GM21367 (cell line): Measurements from ENCODE around the gene CCDC167.
"Not testable (repeated sequence)": the region's sequence is repeated elsewhere in the genome, so short reads cannot be mapped to it uniquely, and the experiment has no call there.

Experiments used
- ATAC-seq: cut with Tn5 transposase; IDR thresholded peaks from one replicate; pipeline ENCODE4 v1.9.1; 2021; ENCODE audit not compliant: unreplicated experiment

CCDC167 gene

GRCh38 chr6:37477656-37478435 lies 21.8 kb downstream of the CCDC167 start:
- ATAC-seq: no peak

GRCh38 chr6:37477191-37477590 lies 22.5 kb downstream of the CCDC167 start:
- ATAC-seq: no peak

GRCh38 chr6:37474316-37474715 lies 25.4 kb downstream of the CCDC167 start:
- ATAC-seq: no peak

- ATAC-seq: no peak
Observed at GRCh38 chr6:37473364-37474095, 26.2 kb downstream of the CCDC167 start.

- ATAC-seq: no peak
Observed at GRCh38 chr6:37467718-37468117, 32.0 kb downstream of the CCDC167 start.

- ATAC-seq: no peak
Observed at GRCh38 chr6:37463110-37463509, 36.6 kb downstream of the CCDC167 start.

GRCh38 chr6:37460805-37461204 lies 38.9 kb downstream of the CCDC167 start:
- ATAC-seq: no peak

GRCh38 chr6:37459981-37460800 lies 39.5 kb downstream of the CCDC167 start:
- ATAC-seq: no peak

GRCh38 chr6:37456816-37457560 lies 42.7 kb downstream of the CCDC167 start:
- no peak for ATAC-seq

GRCh38 chr6:37456126-37456525 lies 43.6 kb downstream of the CCDC167 start:
- no peak for ATAC-seq

- ATAC-seq: no peak
Observed at GRCh38 chr6:37454420-37455140, 45.1 kb downstream of the CCDC167 start.

- no peak for ATAC-seq
Observed at GRCh38 chr6:37452522-37452921, 47.2 kb downstream of the CCDC167 start.

- no peak for ATAC-seq
Observed at GRCh38 chr6:37451441-37452193, 48.1 kb downstream of the CCDC167 start.

- no peak for ATAC-seq
Observed at GRCh38 chr6:37449984-37450383, 49.7 kb downstream of the CCDC167 start.

GRCh38 chr6:37443216-37443542 lies 56.5 kb downstream of the CCDC167 start:
- not testable (repeated sequence) for ATAC-seq

GRCh38 chr6:37442416-37443215 lies 57.1 kb downstream of the CCDC167 start:
- no peak for ATAC-seq

GRCh38 chr6:37441651-37442050 lies 58.0 kb downstream of the CCDC167 start:
- ATAC-seq: no peak

- no peak for ATAC-seq
Observed at GRCh38 chr6:37438930-37439329, 60.8 kb downstream of the CCDC167 start.

GRCh38 chr6:37435816-37436215 lies 63.9 kb downstream of the CCDC167 start:
- no peak for ATAC-seq
